ENCODE measurements around the gene HPCAL1. TPM values are rescaled to one million over a fixed set of nuclear protein-coding genes. Genes with fewer than 3 reads are reported as not detected.

HPCAL1 gene
- total and polyA plus RNA-seq, 2 of the 4 experiments (the other 2 are of a cell fraction) = 8.2 to 33.7 TPM

DNA sequence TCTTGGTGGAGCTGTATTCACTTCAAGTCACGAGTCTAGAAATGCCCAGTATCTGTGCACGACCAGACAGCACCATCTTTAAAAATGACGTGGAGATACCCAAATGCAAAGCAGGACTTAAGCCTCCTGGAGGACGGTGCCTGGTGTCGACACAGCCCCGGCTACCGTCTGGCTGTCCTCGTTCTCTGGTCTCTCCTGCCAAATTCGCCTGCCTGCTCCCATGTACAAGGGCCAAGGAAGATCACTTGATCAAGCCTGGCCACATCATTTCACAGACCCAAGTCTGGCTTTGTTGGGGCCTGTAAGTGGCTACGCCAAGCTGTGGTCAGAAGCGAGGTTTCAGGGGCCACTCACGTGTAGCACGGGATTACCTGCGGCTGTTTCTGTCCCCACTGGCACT is 136.0 kb downstream of the HPCAL1 start:
- Histone ChIP-seq H3K27me3 (ENCODE audit: control insufficient read depth, insufficient read depth, low read length) (no peaks in the 10 kb centered on the region), H4K8ac (ENCODE audit: low read depth in 2 of 2, low read length in 2 of 2) (no peak overlapping the region), H3K36me3 (ENCODE audit: control insufficient read depth, insufficient read depth, low read length) (peaks cover 26% of the 10 kb centered on the region), H4K5ac (ENCODE audit: low read depth, low read length) (no peak overlapping the region), H3K23ac (ENCODE audit: low read depth, low read length) (no peak overlapping the region), H3K14ac (replicated peaks; ENCODE audit: low read depth, low read length) (no peak overlapping the region), H4K91ac (ENCODE audit: insufficient read depth, low read depth, low read length) (no peak overlapping the region), H2BK120ac (ENCODE audit: low read depth, low read length) (no peak overlapping the region), H3K79me1 (ENCODE audit: low read depth in 1 of 2, low read length in 2 of 2) (peaks cover 3 to 4% of the 10 kb centered on the region in 2 experiments; a peak in 1 of 4 replicates), H3K56ac (ENCODE audit: extremely low read depth, insufficient read depth, low read length) (no peak overlapping the region), H3K9me1 (ENCODE audit: insufficient read depth, low read length) (no peaks in the 10 kb centered on the region), H2BK20ac (ENCODE audit: low read depth, low read length) (no peak overlapping the region), H2AFZ (replicated peaks; ENCODE audit: low read length, poor library complexity) (no peak overlapping the region), H2AK9ac (replicated peaks; ENCODE audit: low read depth, low read length, poor library complexity) (no peak overlapping the region), H3K9me3 (ENCODE audit: control insufficient read depth, insufficient read depth, low read length) (no peaks in the 10 kb centered on the region), H3K4me1 (ENCODE audit: control insufficient read depth, insufficient read depth, low read length) (no peaks in the 10 kb centered on the region), H2BK5ac (ENCODE audit: low read depth, low read length, poor library complexity, severe bottlenecking) (no peak overlapping the region), H4K20me1 (ENCODE audit: insufficient read depth, low read length) (peaks cover 5% of the 10 kb centered on the region; the same call in 1 of the 2 replicates), H3K4ac (ENCODE audit: low read depth, low read length) (no peak overlapping the region), H3K4me2 (ENCODE audit: low read depth, low read length) (no peak overlapping the region), H2AK5ac (ENCODE audit: low read depth, low read length) (no peak overlapping the region), H3K18ac (ENCODE audit: low read depth, low read length) (no peak overlapping the region), H3K9ac (ENCODE audit: low read depth, low read length) (no peak overlapping the region), H2BK15ac (ENCODE audit: low read depth, low read length) (no peak overlapping the region), H3K4me3 (ENCODE audit: insufficient read depth, low read depth, low read length) (no peak overlapping the region), H3K27ac (ENCODE audit: insufficient read depth, low read length) (no peak overlapping the region)
- in situ Hi-C loops (cut with MboI; ENCODE audit: low sequenced_read_pairs) = no loop called here
- ChIA-PET CTCF (no interaction called here), POLR2A (ENCODE audit: unreplicated experiment) (interaction anchor here (0.6 kb wide), 1 partner anchor 559 kb away, joined by 6 read pairs; no protein-coding TSS in a partner anchor)
- BruUV-seq (replicated peaks) = no TSS peak
- intact Hi-C loops (cut with micrococcal nuclease) = no loop called here
- DNase-seq = no peak
- TF ChIP-seq MAFK (IDR thresholded peaks at IDR 0.05; ENCODE audit: low read depth, low read length) (no peak), CHD1 (IDR thresholded peaks at IDR 0.05; ENCODE audit: low read depth, low read length) (no peak), POLR2A (IDR thresholded peaks at IDR 0.05; ENCODE audit: low read depth, low read length) (peak; percentile 44; the same call in 1 of the 2 replicates)
- ATAC-seq (ENCODE audit: low read depth) = no peak
- WGBS, 2 experiments (ENCODE audit: extremely low coverage in 2 of 2, insufficient read length in 1 of 2) = 88% methylated on average over 13 of the region's 14 CpGs; no CpG with 5 or more reads in 1 of the 2 experiments
- dilution Hi-C loops (cut with HindIII; ENCODE audit: low sequenced_read_pairs, unreplicated experiment) = no loop called here
